Measurements from ENCODE around the gene OPA3. TPM values are rescaled to one million over a fixed set of nuclear protein-coding genes. Genes with fewer than 3 reads are reported as not detected.

The OPA3 gene
- total RNA-seq, 1 experiment from 2014 or later = 10.7 TPM

DNA sequence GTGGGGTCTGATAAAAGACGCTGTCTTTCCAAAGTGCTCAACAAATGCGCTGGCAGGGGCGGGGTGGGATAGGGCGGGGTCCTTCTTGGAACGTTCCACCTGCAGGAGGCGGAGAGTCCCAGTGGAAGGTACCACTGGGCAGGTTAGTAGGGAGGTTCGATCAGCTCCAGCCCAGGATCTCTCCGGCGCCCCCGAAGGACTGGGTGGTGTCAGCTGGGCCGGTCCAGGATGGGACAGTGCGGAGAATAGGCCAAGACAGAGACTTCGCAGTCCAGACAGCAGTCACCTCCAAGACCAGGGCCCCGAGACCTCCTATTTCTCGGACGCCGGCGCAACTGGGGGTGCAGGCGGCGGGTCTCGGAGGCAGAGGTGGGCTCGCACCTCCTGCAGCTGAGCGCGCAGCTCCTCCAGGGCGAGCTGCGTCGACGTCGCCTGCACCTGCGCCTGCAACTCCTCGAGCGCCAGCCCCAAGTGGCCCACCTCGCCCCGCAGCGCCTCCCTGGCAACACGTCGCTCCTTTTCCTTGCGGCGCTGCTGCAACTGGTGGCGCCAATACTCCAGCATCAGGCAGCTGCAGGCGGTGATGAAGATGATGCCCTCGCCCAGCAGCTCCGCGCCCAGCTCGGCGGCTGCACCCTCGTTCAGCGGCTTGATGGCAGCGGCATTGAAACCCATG is 55.7 kb downstream of the OPA3 start:
- DNase-seq (ENCODE audit: low read depth in 1 of 2, low spot score in 2 of 2) = no peak
- Histone ChIP-seq H3K27me3 (replicated peaks) (no peaks in the 10 kb centered on the region), H3K27ac (no peak overlapping the region), H3K4me3 (no peak overlapping the region), H3K9me3 (replicated peaks) (peaks cover 4% of the 10 kb centered on the region; the same call in 1 of the 2 replicates), H3K4me1 (replicated peaks) (no peaks in the 10 kb centered on the region), H3K36me3 (peaks cover 47% of the 10 kb centered on the region)

DNA sequence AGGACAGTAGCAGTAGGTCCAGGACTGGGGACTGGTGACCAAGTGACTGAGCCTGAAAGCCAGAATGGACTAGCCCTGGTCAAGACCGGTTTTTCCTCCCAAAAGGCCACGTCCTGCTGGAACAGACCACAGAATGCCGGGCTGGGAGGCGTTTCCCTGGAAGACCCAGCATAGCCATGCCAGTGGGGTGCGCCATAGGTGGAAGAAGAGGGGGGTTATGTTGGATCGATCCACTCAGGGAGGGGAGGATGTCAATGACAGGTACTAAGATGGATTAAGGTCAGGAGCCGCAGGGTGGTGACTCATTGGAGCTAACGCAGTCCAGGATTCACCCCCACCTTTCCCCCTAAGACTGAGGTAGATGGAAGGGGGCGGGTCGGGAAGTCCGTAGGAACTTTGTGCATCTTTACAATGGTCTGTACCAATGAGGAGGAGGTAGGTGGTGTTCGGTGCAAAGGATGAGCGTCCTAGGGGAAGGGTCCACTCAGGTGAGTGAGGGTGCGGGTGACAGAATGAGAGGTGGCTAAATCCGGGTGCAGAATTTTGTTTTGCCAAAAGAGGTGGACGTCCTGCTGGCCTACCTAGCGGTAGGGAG is 56.4 kb downstream of the OPA3 start:
- Histone ChIP-seq H3K36me3 (peaks cover 53% of the 10 kb centered on the region), H3K27me3 (replicated peaks) (no peaks in the 10 kb centered on the region), H3K9me3 (replicated peaks) (peaks cover 4% of the 10 kb centered on the region; the same call in 1 of the 2 replicates), H3K27ac (no peak overlapping the region), H3K4me3 (no peak overlapping the region), H3K4me1 (replicated peaks) (no peaks in the 10 kb centered on the region)
- no peak for DNase-seq (ENCODE audit: low read depth in 1 of 2, low spot score in 2 of 2)

DNA sequence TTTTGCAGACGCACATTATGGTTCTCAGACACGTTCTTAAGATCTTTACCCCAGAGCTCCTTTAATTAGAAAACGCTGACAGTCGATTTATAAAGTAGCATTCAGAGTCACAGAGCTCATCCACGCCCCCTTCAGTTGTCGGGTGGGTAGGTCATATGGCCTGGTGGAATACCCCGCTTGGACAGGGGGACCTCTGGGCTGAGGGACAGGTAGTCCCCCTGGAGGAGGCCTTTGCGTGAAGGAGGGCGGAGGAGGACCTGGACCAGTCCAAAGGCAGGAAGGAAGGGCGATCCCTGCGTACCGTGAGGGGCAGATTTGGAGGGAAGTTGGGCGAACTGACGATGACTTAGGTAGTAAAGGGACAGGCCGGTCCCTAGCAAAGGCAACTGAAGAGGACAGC is 56.9 kb downstream of the OPA3 start:
- Histone ChIP-seq H3K4me1 (replicated peaks) (no peaks in the 10 kb centered on the region), H3K4me3 (no peak overlapping the region), H3K27ac (no peak overlapping the region), H3K9me3 (replicated peaks) (peaks cover 4% of the 10 kb centered on the region; the same call in 1 of the 2 replicates), H3K36me3 (peaks cover 56% of the 10 kb centered on the region), H3K27me3 (replicated peaks) (no peaks in the 10 kb centered on the region)
- DNase-seq (ENCODE audit: low read depth in 1 of 2, low spot score in 2 of 2) = no peak

GRCh38 chr19:45526971-45527370 is 57.6 kb downstream of the OPA3 start:
- H3K27me3 ChIP-seq (replicated peaks) = no peaks in the 10 kb centered on the region
- peaks cover 60% of the 10 kb centered on the region for H3K36me3 ChIP-seq

DNA sequence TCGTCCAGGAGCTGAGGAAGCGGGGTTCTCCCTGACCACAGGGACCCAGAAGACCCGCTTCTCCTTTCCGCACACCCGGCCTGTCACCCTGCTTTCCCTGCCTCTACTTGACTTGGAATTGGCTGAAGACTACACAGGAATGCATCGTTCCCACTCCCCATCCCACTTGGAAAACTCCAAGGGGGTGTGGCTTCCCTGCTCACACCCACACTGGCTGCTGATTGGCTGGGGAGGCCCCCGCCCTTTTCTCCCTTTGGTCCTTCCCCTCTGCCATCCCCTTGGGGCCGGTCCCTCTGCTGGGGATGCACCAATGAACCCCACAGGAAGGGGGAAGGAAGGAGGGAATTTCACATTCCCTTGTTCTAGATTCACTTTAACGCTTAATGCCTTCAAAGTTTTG is 58.5 kb downstream of the OPA3 start:
- Histone ChIP-seq H3K4me3 (no peak overlapping the region), H3K4me1 (replicated peaks) (no peaks in the 10 kb centered on the region), H3K36me3 (peaks cover 66% of the 10 kb centered on the region), H3K27ac (no peak overlapping the region), H3K9me3 (replicated peaks) (peaks cover 3% of the 10 kb centered on the region; the same call in 1 of the 2 replicates), H3K27me3 (replicated peaks) (no peaks in the 10 kb centered on the region)
- DNase-seq (ENCODE audit: low read depth in 1 of 2, low spot score in 2 of 2) = peak; percentile 64 to 79

More at GRCh38 chr19:45526971-45527370, 57.6 kb downstream of the OPA3 start:
- DNase-seq (ENCODE audit: low read depth in 1 of 2, low spot score in 2 of 2) = no peak
- Histone ChIP-seq H3K4me3 (no peak overlapping the region), H3K27ac (no peak overlapping the region), H3K4me1 (replicated peaks) (no peaks in the 10 kb centered on the region), H3K9me3 (replicated peaks) (peaks cover 4% of the 10 kb centered on the region; the same call in 1 of the 2 replicates)

DNA sequence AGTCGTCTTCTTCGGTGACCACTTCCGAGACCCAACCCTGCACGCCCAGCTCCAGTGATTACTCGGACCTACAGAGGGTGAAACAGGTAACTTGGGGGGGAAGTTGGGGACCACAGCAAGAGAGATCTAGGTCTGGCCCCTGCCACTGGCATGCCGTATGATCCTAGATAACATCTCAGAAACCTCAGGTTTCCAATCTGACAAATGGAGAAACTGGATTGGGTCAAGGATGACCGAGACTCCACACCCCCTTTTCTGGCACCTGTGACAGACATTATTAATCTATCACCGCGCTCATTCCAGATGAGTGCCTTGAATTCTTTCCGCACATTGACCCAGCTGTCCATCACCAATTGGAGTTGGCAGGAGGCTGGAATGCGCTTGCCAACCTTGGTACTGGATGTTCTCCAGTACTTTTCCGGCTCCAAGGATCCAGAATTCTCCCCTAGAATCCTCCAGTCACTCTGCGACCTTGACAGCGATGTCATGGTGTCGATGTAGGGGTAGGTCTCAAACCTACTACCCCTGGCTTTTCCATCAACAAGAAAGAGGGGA is 60.0 kb downstream of the OPA3 start:
- no peak overlapping the region for H3K27ac ChIP-seq
- peaks cover 80% of the 10 kb centered on the region for H3K36me3 ChIP-seq
- no peak overlapping the region for H3K4me3 ChIP-seq
- no peaks in the 10 kb centered on the region for H3K9me3 ChIP-seq (replicated peaks)
- DNase-seq (ENCODE audit: low read depth in 1 of 2, low spot score in 2 of 2) = no peak
- H3K4me1 ChIP-seq (replicated peaks) = no peaks in the 10 kb centered on the region
- H3K27me3 ChIP-seq (replicated peaks) = no peaks in the 10 kb centered on the region

- H3K4me1 ChIP-seq (replicated peaks) = no peaks in the 10 kb centered on the region
- H3K36me3 ChIP-seq = peaks cover 78% of the 10 kb centered on the region
- no peak overlapping the region for H3K27ac ChIP-seq
- DNase-seq (ENCODE audit: low read depth in 1 of 2, low spot score in 2 of 2) = peak; percentile 66 to 83
- H3K27me3 ChIP-seq (replicated peaks) = no peaks in the 10 kb centered on the region
- no peaks in the 10 kb centered on the region for H3K9me3 ChIP-seq (replicated peaks)
- no peak overlapping the region for H3K4me3 ChIP-seq
These were observed 60.9 kb downstream of the OPA3 start for GRCh38 chr19:45523642-45524256.

- H3K27me3 ChIP-seq (replicated peaks) = no peaks in the 10 kb centered on the region
- no peaks in the 10 kb centered on the region for H3K4me1 ChIP-seq (replicated peaks)
- H3K9me3 ChIP-seq (replicated peaks) = no peaks in the 10 kb centered on the region
- peaks cover 77% of the 10 kb centered on the region for H3K36me3 ChIP-seq
- no peak overlapping the region for H3K27ac ChIP-seq
- no peak overlapping the region for H3K4me3 ChIP-seq
- DNase-seq (ENCODE audit: low read depth in 1 of 2, low spot score in 2 of 2) = no peak
These were observed 62.3 kb downstream of the OPA3 start for GRCh38 chr19:45522010-45522941.

DNA sequence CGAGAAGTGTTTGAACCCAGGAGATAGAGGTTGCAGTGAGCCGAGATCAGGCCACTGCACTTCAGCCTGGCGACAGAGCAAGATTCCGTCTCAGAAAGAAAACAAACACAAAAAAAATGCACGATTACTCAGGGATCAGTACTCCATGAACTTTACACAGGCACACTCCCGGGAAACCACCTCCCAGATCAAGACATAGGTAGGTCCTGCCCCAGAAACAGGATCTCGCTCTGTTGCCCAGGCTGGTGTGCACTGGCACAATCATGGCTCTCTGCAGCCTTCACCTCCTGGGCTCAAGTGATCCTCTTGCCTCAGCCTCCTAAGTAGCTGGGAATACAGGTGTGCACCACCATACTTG is 66.2 kb downstream of the OPA3 start:
- H3K9me3 ChIP-seq (replicated peaks) = no peaks in the 10 kb centered on the region
- H3K4me1 ChIP-seq (replicated peaks) = no peaks in the 10 kb centered on the region
- peaks cover 76% of the 10 kb centered on the region for H3K36me3 ChIP-seq
- no peak overlapping the region for H3K27ac ChIP-seq
- H3K4me3 ChIP-seq = no peak overlapping the region
- DNase-seq (ENCODE audit: low read depth in 1 of 2, low spot score in 2 of 2) = no peak
- no peaks in the 10 kb centered on the region for H3K27me3 ChIP-seq (replicated peaks)

DNA sequence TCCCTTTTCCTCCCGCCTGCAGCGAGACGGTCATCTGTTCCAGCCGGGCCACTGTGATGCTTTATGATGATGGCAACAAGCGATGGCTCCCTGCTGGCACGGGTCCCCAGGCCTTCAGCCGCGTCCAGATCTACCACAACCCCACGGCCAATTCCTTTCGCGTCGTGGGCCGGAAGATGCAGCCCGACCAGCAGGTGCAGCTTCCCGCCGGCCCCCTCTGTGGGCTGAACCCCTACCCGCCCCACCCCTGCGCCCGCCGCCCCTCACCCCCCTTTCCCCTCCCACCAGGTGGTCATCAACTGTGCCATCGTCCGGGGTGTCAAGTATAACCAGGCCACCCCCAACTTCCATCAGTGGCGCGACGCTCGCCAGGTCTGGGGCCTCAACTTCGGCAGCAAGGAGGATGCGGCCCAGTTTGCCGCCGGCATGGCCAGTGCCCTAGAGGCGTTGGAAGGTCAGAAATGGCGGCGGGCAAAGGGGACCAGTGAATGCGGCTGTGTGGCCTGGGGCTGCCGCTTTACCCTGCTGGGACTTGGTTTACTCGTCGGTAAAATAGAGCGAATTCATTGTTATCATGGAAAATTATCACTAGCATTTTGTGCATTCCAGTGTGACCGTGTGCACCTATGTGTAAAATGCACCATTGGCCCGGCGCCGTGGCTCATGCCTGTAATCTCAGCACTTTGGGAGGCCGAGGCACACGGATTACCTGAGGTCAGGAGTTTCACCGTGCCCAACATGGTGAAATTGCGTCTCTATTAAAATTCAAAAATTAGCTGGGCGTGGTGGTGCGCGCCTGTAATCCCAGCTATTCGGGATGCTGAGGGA is 66.7 kb downstream of the OPA3 start:
- H3K27me3 ChIP-seq (replicated peaks) = no peaks in the 10 kb centered on the region
- DNase-seq (ENCODE audit: low read depth in 1 of 2, low spot score in 2 of 2) = no peak
- H3K4me3 ChIP-seq = no peak overlapping the region
- no peak overlapping the region for H3K27ac ChIP-seq
- peaks cover 74% of the 10 kb centered on the region for H3K36me3 ChIP-seq
- H3K4me1 ChIP-seq (replicated peaks) = no peaks in the 10 kb centered on the region
- H3K9me3 ChIP-seq (replicated peaks) = no peaks in the 10 kb centered on the region

DNA sequence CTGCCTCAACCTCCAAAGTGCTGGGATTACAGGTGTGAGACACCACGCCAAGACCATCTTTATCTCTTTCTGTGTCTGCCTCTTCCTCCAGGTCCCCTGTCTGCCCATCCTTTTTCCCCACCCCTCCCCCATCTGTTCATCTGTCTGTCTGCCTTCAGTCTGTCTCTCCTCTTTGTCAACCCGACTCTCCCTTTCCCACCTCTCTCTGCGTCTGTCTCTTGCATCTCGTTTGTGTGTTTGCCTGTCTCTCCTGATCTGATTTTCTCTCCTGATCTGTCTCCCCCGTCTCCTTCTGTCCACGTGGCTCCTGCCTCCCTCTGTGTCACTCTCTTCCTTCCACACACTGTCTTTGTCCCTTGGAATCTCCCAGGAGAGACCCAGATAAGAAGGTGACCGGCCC is 67.4 kb downstream of the OPA3 start:
- no peaks in the 10 kb centered on the region for H3K9me3 ChIP-seq (replicated peaks)
- no peak overlapping the region for H3K4me3 ChIP-seq
- no peak for DNase-seq (ENCODE audit: low read depth in 1 of 2, low spot score in 2 of 2)
- no peaks in the 10 kb centered on the region for H3K27me3 ChIP-seq (replicated peaks)
- H3K36me3 ChIP-seq = peaks cover 71% of the 10 kb centered on the region
- H3K4me1 ChIP-seq (replicated peaks) = no peaks in the 10 kb centered on the region
- H3K27ac ChIP-seq = no peak overlapping the region

- H3K27ac ChIP-seq = no peak overlapping the region
- H3K27me3 ChIP-seq (replicated peaks) = no peaks in the 10 kb centered on the region
- H3K9me3 ChIP-seq (replicated peaks) = no peaks in the 10 kb centered on the region
- peaks cover 61% of the 10 kb centered on the region for H3K36me3 ChIP-seq
- no peak for DNase-seq (ENCODE audit: low read depth in 1 of 2, low spot score in 2 of 2)
- H3K4me3 ChIP-seq = no peak overlapping the region
- no peaks in the 10 kb centered on the region for H3K4me1 ChIP-seq (replicated peaks)
These were observed 68.7 kb downstream of the OPA3 start for GRCh38 chr19:45515807-45516401.

All from SJSA1 (cell line).